NOMO-1 (cell line): ENCODE results near the gene C10orf67.
A peak's percentile ranks its signal among the peaks of the same experiment; 100 is the strongest.
"Not testable (repeated sequence)": the region's sequence is repeated elsewhere in the genome, so short reads cannot be mapped to it uniquely, and the experiment has no call there.

Experiments
- DNase-seq, 2 experiments: peaks; one replicate each; lab custom pipeline; 2025; ENCODE audit not compliant: unreplicated experiment in 2 of 2; lab: John Stamatoyannopoulos, UW

C10orf67 gene

GRCh38 chr10:23326544-23327307, 17.9 kb downstream of the C10orf67 start:
- no peak for DNase-seq

GRCh38 chr10:23325132-23325531, 19.5 kb downstream of the C10orf67 start:
- DNase-seq, result no peak

- DNase-seq, result no peak
Measured at GRCh38 chr10:23324351-23324750, 20.2 kb downstream of the C10orf67 start.

- no peak for DNase-seq
Measured at GRCh38 chr10:23322082-23322481, 22.5 kb downstream of the C10orf67 start.

GRCh38 chr10:23319835-23320234, 24.8 kb downstream of the C10orf67 start:
- no peak for DNase-seq

- DNase-seq, result no peak
Measured at GRCh38 chr10:23318359-23318758, 26.2 kb downstream of the C10orf67 start.

GRCh38 chr10:23317416-23317815, 27.2 kb downstream of the C10orf67 start:
- no peak for DNase-seq

GRCh38 chr10:23316406-23316805, 28.2 kb downstream of the C10orf67 start:
- DNase-seq, result no peak

- no peak for DNase-seq
Measured at GRCh38 chr10:23315966-23316365, 28.6 kb downstream of the C10orf67 start.

- peak; percentile 22 to 76 for DNase-seq
Measured at GRCh38 chr10:23314835-23315239, 29.8 kb downstream of the C10orf67 start.

GRCh38 chr10:23311034-23311433, 33.6 kb downstream of the C10orf67 start:
- DNase-seq, result no peak

- no peak for DNase-seq
Measured at GRCh38 chr10:23310404-23310803, 34.2 kb downstream of the C10orf67 start.

- not testable (repeated sequence) for DNase-seq
Measured at GRCh38 chr10:23299961-23300360, 44.6 kb downstream of the C10orf67 start.

GRCh38 chr10:23294638-23295247, 49.9 kb downstream of the C10orf67 start:
- DNase-seq, result no peak

GRCh38 chr10:23293973-23294590, 50.5 kb downstream of the C10orf67 start:
- DNase-seq, result no peak

- DNase-seq, result peak; percentile 4 to 50
Measured at GRCh38 chr10:23293145-23293724, 51.4 kb downstream of the C10orf67 start.

- no peak for DNase-seq
Measured at GRCh38 chr10:23291551-23292334, 52.9 kb downstream of the C10orf67 start.

- DNase-seq, result no peak
Measured at GRCh38 chr10:23284674-23285335, 59.8 kb downstream of the C10orf67 start.

GRCh38 chr10:23284155-23284554, 60.4 kb downstream of the C10orf67 start:
- no peak for DNase-seq

GRCh38 chr10:23283680-23284079, 60.9 kb downstream of the C10orf67 start:
- no peak for DNase-seq
